Colonic mucosa (tissue), 4 donors: ENCODE results near the gene C3. TPM values are rescaled to one million over a fixed set of nuclear protein-coding genes. Genes with fewer than 3 reads are reported as not detected.
"Not testable (repeated sequence)": the region's sequence is repeated elsewhere in the genome, so short reads cannot be mapped to it uniquely, and the experiment has no call there.

Experiments
- DNase-seq: peaks from one replicate; pipeline ENCODE4 v3.0.0-alpha.2; 2020
- H3K27ac ChIP-seq: fragments of 200-600 bp; one replicate; pipeline ENCODE4 v1.8.0; 2021
- H3K27me3 ChIP-seq: fragments of 200-600 bp; one replicate; pipeline ENCODE4 v1.8.0; 2021
- H3K36me3 ChIP-seq: fragments of 200-600 bp; one replicate; pipeline ENCODE4 v1.8.0; 2021
- H3K4me1 ChIP-seq: fragments of 200-600 bp; one replicate; pipeline ENCODE4 v1.8.0; 2021; ENCODE audit warnings: mild to moderate bottlenecking
- H3K4me3 ChIP-seq: fragments of 200-600 bp; one replicate; pipeline ENCODE4 v1.8.0; 2021
- H3K9ac ChIP-seq, 2 donors: one replicate each; pipeline ENCODE4 v1.7.0; 2013; ENCODE audit warnings: control low read depth in 2 of 2, low read depth in 2 of 2, low read length in 2 of 2
- H3K9me3 ChIP-seq: fragments of 200-600 bp; one replicate; pipeline ENCODE4 v1.8.0; 2021
- CTCF ChIP-seq: fragments of 200-600 bp; IDR thresholded peaks from one replicate; pipeline ENCODE4 v1.8.0; 2022; ENCODE audit warnings: antibody characterized with exemption, mild to moderate bottlenecking
- intact Hi-C: fragments of 100-400 bp; cut with DNase I; formaldehyde crosslinking; loops from one replicate; pipeline ENCODE4 v1.14.1; 2022
- total RNA-seq, 2 donors: library from RNA; stranded (reverse); fragmentation: NEBNext Ultra II Directional in 1 of 2; extraction: Animal tissue kit (Norgen Biotek cat#: 25700) in 1 of 2; gene quantifications; one replicate each; pipeline ENCODE4 v1.2.1, GENCODE V29; 2021
- donor health status: healthy.
- donor health status: DM: no; HTN: no; CAD: no.
- donor health status: DM: no; HTN: no; CAD: no.

C3 gene
- total RNA-seq, 2 donors from 2014 or later: 28.2 to 83.9 TPM

- Histone ChIP-seq H3K9ac (no peak overlapping the region), H3K4me1 (no peaks in the 10 kb centered on the region), H3K36me3 (no peaks in the 10 kb centered on the region), H3K27me3 (peaks cover 16% of the 10 kb centered on the region), H3K27ac (no peak overlapping the region), H3K4me3 (no peak overlapping the region), H3K9me3 (no peaks in the 10 kb centered on the region)
- intact Hi-C loops: no loop called here
- no peak for DNase-seq
- TF ChIP-seq CTCF: no peak
Measured at GRCh38 chr19:6660930-6661329, 59.5 kb downstream of the C3 start.

- peaks cover 16% of the 10 kb centered on the region for H3K27me3 ChIP-seq
- H3K9ac ChIP-seq, H3K27ac ChIP-seq, intact Hi-C loops, H3K4me1 ChIP-seq, H3K9me3 ChIP-seq, H3K36me3 ChIP-seq, H3K4me3 ChIP-seq, DNase-seq: not testable (repeated sequence)
Measured at GRCh38 chr19:6656390-6656789, 64.1 kb downstream of the C3 start.

- Histone ChIP-seq H3K9me3 (no peaks in the 10 kb centered on the region), H3K4me1 (no peaks in the 10 kb centered on the region), H3K9ac (no peak overlapping the region), H3K36me3 (no peaks in the 10 kb centered on the region), H3K4me3 (no peak overlapping the region), H3K27me3 (peaks cover 3% of the 10 kb centered on the region), H3K27ac (no peak overlapping the region)
- no peak for TF ChIP-seq CTCF
- DNase-seq: no peak
- intact Hi-C loops: no loop called here
Measured at GRCh38 chr19:6654347-6655310, 65.8 kb downstream of the C3 start.

GRCh38 chr19:6652805-6653094 lies 67.7 kb downstream of the C3 start:
- TF ChIP-seq CTCF: no peak
- Histone ChIP-seq H3K4me3 (no peak overlapping the region), H3K27me3 (no peaks in the 10 kb centered on the region), H3K9ac (no peak overlapping the region), H3K36me3 (no peaks in the 10 kb centered on the region), H3K27ac (no peak overlapping the region), H3K9me3 (no peaks in the 10 kb centered on the region), H3K4me1 (no peaks in the 10 kb centered on the region)
- no peak for DNase-seq
- intact Hi-C loops: no loop called here

GRCh38 chr19:6651965-6652804 lies 68.3 kb downstream of the C3 start:
- Histone ChIP-seq H3K4me3 (no peak overlapping the region), H3K9ac (no peak overlapping the region), H3K27me3 (no peaks in the 10 kb centered on the region), H3K9me3 (no peaks in the 10 kb centered on the region), H3K27ac (no peak overlapping the region), H3K4me1 (no peaks in the 10 kb centered on the region), H3K36me3 (no peaks in the 10 kb centered on the region)
- intact Hi-C loops: no loop called here
- TF ChIP-seq CTCF: no peak
- no peak for DNase-seq
